CD14-positive monocyte (primary cell): Measurements from ENCODE around the gene STON1. TPM values are rescaled to one million over a fixed set of nuclear protein-coding genes. Genes with fewer than 3 reads are reported as not detected.

Experiments used
- DNase-seq, 3 donors: peaks; one replicate each; pipeline ENCODE4 v3.0.0-alpha.2; 2011 to 2022
- H2AFZ ChIP-seq: 2 replicates; pipeline ENCODE4 v1.6.0; 2012; ENCODE audit warnings: mild to moderate bottlenecking, low read depth, low read length, inconsistent platforms; ENCODE audit not compliant: insufficient read depth, poor library complexity, severe bottlenecking
- H3K27ac ChIP-seq, 2 donors: 1 replicate in 1 of 2; 2 replicates in 1 of 2; pipeline ENCODE4 v1.5.1; 2012 to 2013; ENCODE audit warnings: low read length in 2 of 2, control low read depth in 1 of 2, inconsistent platforms in 1 of 2, low read depth in 1 of 2, mild to moderate bottlenecking in 1 of 2
- H3K27me3 ChIP-seq, 2 donors: one replicate each; pipeline versions ENCODE4 v1.6.0 to v1.6.1; 2011 to 2013; ENCODE audit warnings: low read length in 2 of 2; ENCODE audit not compliant: control insufficient read depth in 2 of 2, insufficient read depth in 2 of 2
- H3K36me3 ChIP-seq, 2 donors: replicated peaks in 1 of 2; 1 replicate in 1 of 2; 2 replicates in 1 of 2; pipeline versions ENCODE4 v1.5.1 to v1.6.1; 2012 to 2013; ENCODE audit warnings: low read length in 2 of 2, control low read depth in 1 of 2, inconsistent platforms in 1 of 2, mild to moderate bottlenecking in 1 of 2; ENCODE audit not compliant: insufficient read depth in 2 of 2, control insufficient read depth in 1 of 2
- H3K4me1 ChIP-seq, 2 donors: 1 replicate in 1 of 2; 2 replicates in 1 of 2; pipeline versions ENCODE4 v1.5.1 to v1.6.1; 2012 to 2013; ENCODE audit warnings: low read length in 2 of 2, control low read depth in 1 of 2, inconsistent platforms in 1 of 2, mild to moderate bottlenecking in 1 of 2, moderate library complexity in 1 of 2; ENCODE audit not compliant: insufficient read depth in 2 of 2, control insufficient read depth in 1 of 2
- H3K4me2 ChIP-seq: replicated peaks from 2 replicates; pipeline ENCODE3; 2012; ENCODE audit warnings: low read length, moderate library complexity, mild to moderate bottlenecking; ENCODE audit not compliant: poor library complexity, severe bottlenecking; ENCODE audit errors: extremely low read depth
- H3K4me3 ChIP-seq, 3 experiments: fragments of 200-600 bp in 1 of 3; sonication (generic) in 1 of 3; replicated peaks in 1 of 3; 1 replicate in 2 of 3; 2 replicates in 1 of 3; pipeline ENCODE4 v1.5.1; 2011 to 2013; ENCODE audit warnings: low read length in 3 of 3, mild to moderate bottlenecking in 3 of 3, control low read depth in 2 of 3, low read depth in 2 of 3, inconsistent platforms in 1 of 3, moderate library complexity in 1 of 3
- H3K79me2 ChIP-seq: 2 replicates; pipeline ENCODE4 v1.6.0; 2012; ENCODE audit warnings: mild to moderate bottlenecking, control low read depth, inconsistent platforms, low read length, moderate library complexity; ENCODE audit not compliant: insufficient read depth
- H3K9ac ChIP-seq: 2 replicates; pipeline ENCODE4 v1.6.0; 2017; ENCODE audit warnings: low read length, mild to moderate bottlenecking; ENCODE audit not compliant: insufficient read depth, poor library complexity, severe bottlenecking
- H3K9me3 ChIP-seq, 2 donors: replicated peaks in 1 of 2; 1 replicate in 1 of 2; 2 replicates in 1 of 2; pipeline versions ENCODE4 v1.5.1 to v1.6.1; 2012 to 2013; ENCODE audit warnings: low read length in 2 of 2, control low read depth in 1 of 2; ENCODE audit not compliant: control insufficient read depth in 1 of 2, insufficient read depth in 1 of 2
- H4K20me1 ChIP-seq: 2 replicates; pipeline ENCODE4 v1.6.0; 2012; ENCODE audit warnings: mild to moderate bottlenecking, low read length, control low read depth, moderate library complexity; ENCODE audit not compliant: insufficient read depth
- H3K27ac Mint-ChIP-seq, 7 donors: one replicate each; pipeline ENCODE4 v1.8.0; 2020; ENCODE audit warnings: mild to moderate bottlenecking in 7 of 7, mixed read lengths in 7 of 7, moderate library complexity in 6 of 7, inconsistent platforms in 2 of 7
- H3K27me3 Mint-ChIP-seq, 3 donors: one replicate each; pipeline ENCODE4 v1.8.0; 2021 to 2022; ENCODE audit warnings: low read depth in 3 of 3, mild to moderate bottlenecking in 3 of 3, mixed read lengths in 3 of 3, moderate library complexity in 3 of 3, inconsistent platforms in 1 of 3
- H3K36me3 Mint-ChIP-seq, 2 donors: one replicate each; pipeline ENCODE4 v1.8.0; 2020; ENCODE audit warnings: mixed read lengths in 2 of 2, inconsistent platforms in 1 of 2, mild to moderate bottlenecking in 1 of 2
- H3K4me1 Mint-ChIP-seq: one replicate; pipeline ENCODE4 v1.8.0; 2020; ENCODE audit warnings: mild to moderate bottlenecking, mixed read lengths
- H3K4me3 Mint-ChIP-seq, 2 donors: one replicate each; pipeline ENCODE4 v1.8.0; 2020; ENCODE audit warnings: mild to moderate bottlenecking in 2 of 2, mixed read lengths in 2 of 2, moderate library complexity in 1 of 2
- H3K9me3 Mint-ChIP-seq, 7 donors: one replicate each; pipeline ENCODE4 v1.8.0; 2020 to 2022; ENCODE audit warnings: mixed read lengths in 7 of 7, mild to moderate bottlenecking in 6 of 7, moderate library complexity in 6 of 7, inconsistent platforms in 2 of 7
- CTCF ChIP-seq: fragments of 200-600 bp; IDR thresholded peaks from one replicate; pipeline ENCODE4 v1.8.0; 2022; ENCODE audit warnings: antibody characterized with exemption, mild to moderate bottlenecking
- WGBS: methylation state at CpG from one replicate; pipeline ENCODE4 v1.1.5; 2013; ENCODE audit warnings: missing lambda C conversion rate; ENCODE audit not compliant: insufficient coverage; 5-methylcytosine and 5-hydroxymethylcytosine counted together
- intact Hi-C, 2 donors: fragments of 100-400 bp; cut with micrococcal nuclease; formaldehyde crosslinking; loops; one replicate each; pipeline versions ENCODE4 v1.15.0 to v1.15.1; 2023
- polyA plus RNA-seq, 3 donors: library from polyadenylated mRNA; depleted of rRNA in 1 of 3; unstranded in 2 of 3; stranded (reverse) in 1 of 3; fragments of 300-500 nt in 2 of 3; fragments of >200 nt in 1 of 3; fragmentation: Illumina TruSeq in 2 of 3; gene quantifications; 1 replicate in 2 of 3; 2 replicates in 1 of 3; pipeline ENCODE4 v1.2.3, GENCODE V29; 2012 to 2021

The STON1 gene
- polyA plus RNA-seq, 3 donors: 0.12 to 0.33 TPM; not detected in 1

- Mint-ChIP-seq H3K4me3 (no peak overlapping the region), H3K27ac (no peak overlapping the region), H3K9me3 (peaks cover 0 to 2% (median 0%) of the 10 kb centered on the region in 7 donors), H3K36me3 (peaks cover 74 to 89% of the 10 kb centered on the region in 2 donors), H3K4me1 (no peaks in the 10 kb centered on the region), H3K27me3 (no peaks in the 10 kb centered on the region)
- Histone ChIP-seq H3K27me3 (no peaks in the 10 kb centered on the region), H4K20me1 (no peaks in the 10 kb centered on the region), H3K4me2 (no peak overlapping the region), H3K36me3 (peaks cover 87 to 95% of the 10 kb centered on the region in 2 donors), H2AFZ (no peak overlapping the region), H3K4me3 (no peak overlapping the region), H3K79me2 (no peaks in the 10 kb centered on the region), H3K9ac (no peak overlapping the region), H3K9me3 (no peaks in the 10 kb centered on the region), H3K4me1 (no peaks in the 10 kb centered on the region), H3K27ac (no peak overlapping the region)
- TF ChIP-seq CTCF: no peak
- intact Hi-C loops: no loop called here
- WGBS: 100% methylated on average over 1 of the region's 6 CpGs
- no peak for DNase-seq
These were observed 46.0 kb upstream of the STON1 start for GRCh38 chr2:48483916-48484315.

GRCh38 chr2:48488545-48488944, 41.4 kb upstream of the STON1 start:
- Histone ChIP-seq H4K20me1 (no peaks in the 10 kb centered on the region), H3K4me1 (no peaks in the 10 kb centered on the region), H3K36me3 (peaks cover 76 to 92% of the 10 kb centered on the region in 2 donors), H3K4me2 (no peak overlapping the region), H3K79me2 (no peaks in the 10 kb centered on the region), H2AFZ (no peak overlapping the region), H3K9me3 (no peaks in the 10 kb centered on the region), H3K27me3 (no peaks in the 10 kb centered on the region), H3K4me3 (no peak overlapping the region), H3K27ac (no peak overlapping the region), H3K9ac (no peak overlapping the region)
- TF ChIP-seq CTCF: no peak
- Mint-ChIP-seq H3K4me1 (no peaks in the 10 kb centered on the region), H3K36me3 (peaks cover 58 to 80% of the 10 kb centered on the region in 2 donors), H3K27me3 (no peaks in the 10 kb centered on the region), H3K4me3 (no peak overlapping the region), H3K27ac (no peak overlapping the region), H3K9me3 (no peaks in the 10 kb centered on the region)
- WGBS: no CpG with 5 or more reads among the region's 3 CpGs
- intact Hi-C loops: no loop called here
- no peak for DNase-seq
